MCF 10A (cell line): ENCODE data around the gene TMEM37. TPM values are rescaled to one million over a fixed set of nuclear protein-coding genes. Genes with fewer than 3 reads are reported as not detected.
A peak's percentile ranks its signal among the peaks of the same experiment; 100 is the strongest.

Source experiments
- BruUV-seq: library from RNA; stranded (reverse); fragments of 400-500 nt; replicated peaks from 2 replicates; lab custom pipeline; 2021; lab: Mats Ljungman, UMichigan
- CTCF ChIA-PET: fragments of 300-600 bp; sonication (Branson Sonifier 250); formaldehyde crosslinking; extraction: SDS; loops from one replicate; lab custom pipeline; 2021; ENCODE audit warnings: antibody characterized with exemption, inconsistent platforms; lab: Yijun Ruan, JAX
- POLR2A ChIA-PET: fragments of 300-600, 350-650 bp; sonication (Branson Sonifier 250); formaldehyde crosslinking; extraction: SDS; loops from one replicate; lab custom pipeline; 2020; ENCODE audit warnings: antibody characterized with exemption, inconsistent platforms; lab: Yijun Ruan, JAX
- DNase-seq: peaks from one replicate; pipeline ENCODE4 v3.0.0-alpha.2; 2018; ENCODE audit not compliant: unreplicated experiment
- H3K27ac Mint-ChIP-seq: one replicate; pipeline ENCODE4 v1.8.0; 2022; ENCODE audit warnings: mild to moderate bottlenecking, low read depth, mixed read lengths; ENCODE audit not compliant: unreplicated experiment
- H3K27me3 Mint-ChIP-seq: one replicate; pipeline ENCODE4 v1.8.0; 2022; ENCODE audit warnings: mixed read lengths; ENCODE audit not compliant: insufficient read depth, unreplicated experiment
- H3K36me3 Mint-ChIP-seq: one replicate; pipeline ENCODE4 v1.8.0; 2022; ENCODE audit warnings: mild to moderate bottlenecking, moderate library complexity, mixed read lengths; ENCODE audit not compliant: insufficient read depth, unreplicated experiment
- H3K4me1 Mint-ChIP-seq: one replicate; pipeline ENCODE4 v1.8.0; 2022; ENCODE audit warnings: mixed read lengths; ENCODE audit not compliant: insufficient read depth, unreplicated experiment
- H3K4me3 Mint-ChIP-seq: one replicate; pipeline ENCODE4 v1.8.0; 2022; ENCODE audit warnings: mild to moderate bottlenecking, moderate library complexity, mixed read lengths; ENCODE audit not compliant: unreplicated experiment
- H3K9me3 Mint-ChIP-seq: one replicate; pipeline ENCODE4 v1.8.0; 2022; ENCODE audit warnings: mixed read lengths; ENCODE audit not compliant: unreplicated experiment
- CTCF ChIP-seq: fragments of 200-600 bp; IDR thresholded peaks from one replicate; pipeline ENCODE4 v1.8.0; 2022; ENCODE audit warnings: antibody characterized with exemption, mild to moderate bottlenecking; ENCODE audit not compliant: unreplicated experiment
- intact Hi-C: fragments of 100-400 bp; cut with micrococcal nuclease; formaldehyde crosslinking; loops from 2 replicates; pipeline ENCODE4 v1.14.1; 2022
- total RNA-seq: library from RNA; stranded (reverse); gene quantifications from 2 replicates; pipeline ENCODE4 v1.2.3, GENCODE V29; 2022

Gene TMEM37
- total RNA-seq, 1 experiment from 2014 or later, result not detected

- DNase-seq, result no peak
- Mint-ChIP-seq H3K4me3 (no peak overlapping the region), H3K9me3 (no peaks in the 10 kb centered on the region), H3K36me3 (no peaks in the 10 kb centered on the region), H3K4me1 (no peaks in the 10 kb centered on the region), H3K27ac (no peak overlapping the region), H3K27me3 (no peaks in the 10 kb centered on the region)
- intact Hi-C loops, result no loop called here
- TF ChIP-seq CTCF, result no peak
- ChIA-PET CTCF (interaction anchor here (1.6 kb wide), 1 partner anchor 31 kb away, joined by 3 read pairs; no protein-coding TSS in a partner anchor), POLR2A (interaction anchor here (0.5 to 0.6 kb wide), 2 partner anchors 122 to 363 kb away, joined by 3 read pairs; no protein-coding TSS in a partner anchor)
- no TSS peak for BruUV-seq
Observed at GRCh38 chr2:119446037-119446436, 14.4 kb downstream of the TMEM37 start.

- Mint-ChIP-seq H3K4me3 (no peak overlapping the region), H3K9me3 (no peaks in the 10 kb centered on the region), H3K4me1 (no peaks in the 10 kb centered on the region), H3K27ac (no peak overlapping the region), H3K36me3 (no peaks in the 10 kb centered on the region), H3K27me3 (peaks cover 12% of the 10 kb centered on the region)
- no TSS peak for BruUV-seq
- intact Hi-C loops, result no loop called here
- ChIA-PET CTCF (interaction anchor here (0.6 to 1.0 kb wide), 2 partner anchors 16 to 28 kb away, joined by 3 read pairs; no protein-coding TSS in a partner anchor), POLR2A (no interaction called here)
- no peak for TF ChIP-seq CTCF
- no peak for DNase-seq
Observed at GRCh38 chr2:119448427-119449141, 16.9 kb downstream of the TMEM37 start.

DNA sequence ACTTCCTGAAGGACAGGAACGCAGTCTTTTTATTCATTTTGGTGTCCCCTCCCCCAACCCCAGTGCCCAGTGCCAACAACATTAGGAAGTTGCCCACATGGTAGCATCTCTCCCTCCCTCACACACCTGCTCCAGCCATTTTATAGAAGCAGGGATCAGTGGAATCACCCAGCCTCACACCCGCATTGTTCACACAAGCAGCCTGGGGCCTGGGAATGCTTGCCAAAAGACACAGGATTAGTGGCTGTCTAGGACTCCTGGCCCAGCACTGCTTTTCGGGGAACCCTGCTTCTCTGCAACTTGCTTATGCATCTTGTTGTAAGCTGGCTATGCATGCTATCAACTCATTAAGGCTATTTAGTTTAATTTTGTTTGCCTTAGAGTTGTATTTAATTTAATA, 17.9 kb downstream of the TMEM37 start:
- BruUV-seq, result no TSS peak
- Mint-ChIP-seq H3K4me3 (no peak overlapping the region), H3K9me3 (no peaks in the 10 kb centered on the region), H3K27me3 (peaks cover 12% of the 10 kb centered on the region), H3K36me3 (no peaks in the 10 kb centered on the region), H3K4me1 (no peaks in the 10 kb centered on the region), H3K27ac (no peak overlapping the region)
- DNase-seq, result peak; percentile 30
- ChIA-PET CTCF (interaction anchor here (0.6 kb wide), 1 partner anchor 17 kb away, joined by 3 read pairs; no protein-coding TSS in a partner anchor), POLR2A (no interaction called here)
- intact Hi-C loops, result no loop called here
- no peak for TF ChIP-seq CTCF

- DNase-seq, result no peak
- CTCF ChIA-PET, result interaction anchor here (0.6 to 1.5 kb wide), 5 partner anchors 15 to 1004 kb away, joined by 3 to 5 read pairs (median 3); no protein-coding TSS in a partner anchor
- Mint-ChIP-seq H3K4me1 (no peaks in the 10 kb centered on the region), H3K36me3 (no peaks in the 10 kb centered on the region), H3K4me3 (no peak overlapping the region), H3K27ac (no peak overlapping the region), H3K9me3 (no peaks in the 10 kb centered on the region), H3K27me3 (peaks cover 12% of the 10 kb centered on the region)
- no peak for TF ChIP-seq CTCF
- POLR2A ChIA-PET, result interaction anchor here (0.9 to 1.1 kb wide), 2 partner anchors 9 to 21 kb away, joined by 3 to 4 read pairs; no protein-coding TSS in a partner anchor
- no TSS peak for BruUV-seq
- intact Hi-C loops, result no loop called here
Observed at GRCh38 chr2:119451336-119452050, 19.8 kb downstream of the TMEM37 start.
